A673 (cell line): Measurements from ENCODE around the gene BMPR1A. TPM values are rescaled to one million over a fixed set of nuclear protein-coding genes. Genes with fewer than 3 reads are reported as not detected.

Source experiments
- BruUV-seq: library from RNA; stranded (reverse); fragments of 400-500 nt; replicated peaks from 2 replicates; lab custom pipeline; 2021; lab: Mats Ljungman, UMichigan
- CTCF ChIA-PET: fragments of 300-600 bp; sonication (Branson Sonifier 250); formaldehyde crosslinking; loops from one replicate; lab custom pipeline; 2022; ENCODE audit warnings: antibody characterized with exemption; lab: Charles Lee
- POLR2A ChIA-PET: fragments of 300-600 bp; sonication (Branson Sonifier 250); formaldehyde crosslinking; loops from one replicate; lab custom pipeline; 2022; ENCODE audit warnings: antibody characterized with exemption; ENCODE audit not compliant: low non-redundant PET; lab: Charles Lee
- DNase-seq: peaks from one replicate; pipeline ENCODE4 v3.0.0-alpha.2; 2015; ENCODE audit warnings: low spot score
- H3K27ac ChIP-seq: fragments of 200-600 bp; sonication (generic); 2 replicates; pipeline ENCODE4 v1.5.1; 2016; ENCODE audit warnings: mixed run types, low read depth, mild to moderate bottlenecking, mixed read lengths, antibody characterized with exemption, low read length; ENCODE audit not compliant: poor library complexity, severe bottlenecking
- H3K27me3 ChIP-seq: fragments of 200-600 bp; sonication (generic); replicated peaks from 2 replicates; pipeline ENCODE4 v1.6.1; 2017; ENCODE audit warnings: mixed run types, low read depth, mild to moderate bottlenecking, mixed read lengths, antibody characterized with exemption, low read length; ENCODE audit not compliant: insufficient read depth, poor library complexity
- H3K36me3 ChIP-seq: fragments of 200-600 bp; sonication (generic); 2 replicates; pipeline ENCODE4 v1.6.1; 2016; ENCODE audit warnings: mixed run types, mild to moderate bottlenecking, mixed read lengths, antibody characterized with exemption, low read length; ENCODE audit not compliant: insufficient read depth, poor library complexity, severe bottlenecking
- H3K4me1 ChIP-seq: fragments of 200-600 bp; sonication (generic); 2 replicates; pipeline ENCODE4 v1.6.1; 2017; ENCODE audit warnings: mixed run types, mild to moderate bottlenecking, mixed read lengths, antibody characterized with exemption, low read length; ENCODE audit not compliant: insufficient read depth, poor library complexity, severe bottlenecking
- H3K4me3 ChIP-seq: fragments of 200-600 bp; sonication (generic); 2 replicates; pipeline ENCODE4 v1.5.1; 2016; ENCODE audit warnings: low read depth, mixed run types, mild to moderate bottlenecking, mixed read lengths, low read length; ENCODE audit not compliant: poor library complexity, severe bottlenecking
- H3K9me3 ChIP-seq: fragments of 200-600 bp; sonication (generic); 2 replicates; pipeline ENCODE4 v1.6.1; 2016; ENCODE audit warnings: mixed run types, low read depth, mild to moderate bottlenecking, mixed read lengths, antibody characterized with exemption, low read length; ENCODE audit not compliant: poor library complexity, severe bottlenecking
- EZH2 ChIP-seq: fragments of 200-600 bp; sonication (generic); IDR thresholded peaks from 2 replicates; pipeline ENCODE4 v1.6.1; 2017; ENCODE audit warnings: borderline replicate concordance, low read depth, mild to moderate bottlenecking, mixed read lengths, antibody characterized with exemption, low read length; ENCODE audit not compliant: poor library complexity, severe bottlenecking
- intact Hi-C: fragments of 100-400 bp; cut with micrococcal nuclease; formaldehyde crosslinking; loops from one replicate; pipeline ENCODE4 v1.10.0; 2022; ENCODE audit not compliant: unreplicated experiment
- total RNA-seq: library from RNA; stranded (reverse); gene quantifications from 2 replicates; pipeline ENCODE4 v1.2.3, GENCODE V29; 2021
- TF ChIP-seq, protein P1 (sequence below): fragments of 300-800, 200-600 bp; sonication (generic); conservative IDR thresholded peaks from 2 replicates; pipeline ENCODE4 v1.5.1; 2017; ENCODE audit warnings: low read depth, mild to moderate bottlenecking, antibody characterized with exemption, low read length, moderate library complexity, mixed read lengths

BMPR1A gene
- total RNA-seq, 1 experiment from 2014 or later, result 136 TPM

DNA sequence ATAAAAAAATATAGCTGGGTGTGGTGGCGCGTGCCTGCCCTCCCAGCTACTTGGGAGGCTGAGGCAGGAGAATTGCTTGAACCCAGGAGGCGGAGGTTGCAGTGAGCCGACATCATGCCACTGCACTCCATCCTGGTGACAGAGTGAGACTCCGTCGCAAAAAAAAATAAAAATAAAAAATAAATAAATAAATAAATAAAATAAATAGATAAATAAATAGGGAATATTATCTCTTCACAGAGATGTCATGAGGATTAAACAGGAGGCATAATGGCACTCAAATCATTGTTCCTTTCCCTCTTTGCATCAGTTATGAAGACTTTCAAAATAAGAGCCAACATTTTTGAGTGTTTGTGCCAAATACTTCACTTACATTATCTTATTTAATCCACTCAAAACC, 32.0 kb upstream of the BMPR1A start:
- intact Hi-C loops, result loop anchor here (2.0 kb wide), 1 partner anchor 28 kb away; no protein-coding TSS in a partner anchor
- Histone ChIP-seq H3K27me3 (no peaks in the 10 kb centered on the region), H3K27ac (no peak overlapping the region), H3K4me3 (no peak overlapping the region), H3K36me3 (no peaks in the 10 kb centered on the region), H3K9me3 (no peaks in the 10 kb centered on the region), H3K4me1 (no peaks in the 10 kb centered on the region)
- TF ChIP-seq EZH2, result no peak
- TF ChIP-seq, protein P1, sequence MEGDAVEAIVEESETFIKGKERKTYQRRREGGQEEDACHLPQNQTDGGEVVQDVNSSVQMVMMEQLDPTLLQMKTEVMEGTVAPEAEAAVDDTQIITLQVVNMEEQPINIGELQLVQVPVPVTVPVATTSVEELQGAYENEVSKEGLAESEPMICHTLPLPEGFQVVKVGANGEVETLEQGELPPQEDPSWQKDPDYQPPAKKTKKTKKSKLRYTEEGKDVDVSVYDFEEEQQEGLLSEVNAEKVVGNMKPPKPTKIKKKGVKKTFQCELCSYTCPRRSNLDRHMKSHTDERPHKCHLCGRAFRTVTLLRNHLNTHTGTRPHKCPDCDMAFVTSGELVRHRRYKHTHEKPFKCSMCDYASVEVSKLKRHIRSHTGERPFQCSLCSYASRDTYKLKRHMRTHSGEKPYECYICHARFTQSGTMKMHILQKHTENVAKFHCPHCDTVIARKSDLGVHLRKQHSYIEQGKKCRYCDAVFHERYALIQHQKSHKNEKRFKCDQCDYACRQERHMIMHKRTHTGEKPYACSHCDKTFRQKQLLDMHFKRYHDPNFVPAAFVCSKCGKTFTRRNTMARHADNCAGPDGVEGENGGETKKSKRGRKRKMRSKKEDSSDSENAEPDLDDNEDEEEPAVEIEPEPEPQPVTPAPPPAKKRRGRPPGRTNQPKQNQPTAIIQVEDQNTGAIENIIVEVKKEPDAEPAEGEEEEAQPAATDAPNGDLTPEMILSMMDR, result no peak
- no peak for DNase-seq
- ChIA-PET POLR2A (no interaction called here), CTCF (no interaction called here)
- BruUV-seq, result no TSS peak

DNA sequence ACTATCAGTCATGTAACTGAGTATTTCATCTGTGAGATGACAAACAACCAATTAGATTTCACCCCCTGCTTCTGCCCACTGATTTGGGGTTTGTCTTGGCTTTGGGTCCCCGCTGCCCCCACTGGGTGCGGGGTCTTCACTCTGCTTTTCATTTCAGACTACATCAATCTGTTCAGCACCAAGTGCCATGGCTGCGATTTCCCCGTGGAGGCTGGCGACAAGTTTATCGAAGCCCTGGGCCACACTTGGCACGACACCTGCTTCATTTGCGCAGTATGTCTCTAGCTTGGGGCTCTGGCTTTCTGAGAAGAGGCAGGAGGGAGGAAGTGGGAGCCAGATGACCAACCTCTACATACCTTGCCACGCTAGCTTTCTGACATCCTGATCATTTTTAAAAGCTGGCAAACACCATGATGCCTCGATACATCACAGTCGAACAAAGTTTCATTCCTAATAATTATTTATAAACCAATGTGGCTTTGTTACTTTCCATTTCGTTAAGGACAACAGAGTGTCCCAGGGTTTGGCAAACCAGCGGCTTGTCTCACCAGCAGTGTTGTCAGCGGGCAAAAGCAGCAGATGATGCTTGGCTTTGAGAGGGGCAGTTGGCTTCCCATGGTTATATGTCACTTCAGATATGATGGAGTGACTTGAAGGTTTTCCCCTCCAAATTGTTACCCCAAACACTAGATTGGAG, 30.3 kb upstream of the BMPR1A start:
- DNase-seq, result no peak
- no TSS peak for BruUV-seq
- no peaks in the 10 kb centered on the region for H3K27me3 ChIP-seq
- TF ChIP-seq, protein P1, result no peak
- no peak for TF ChIP-seq EZH2
- intact Hi-C loops, result loop anchor here (2.0 kb wide), 1 partner anchor 29 kb away; no protein-coding TSS in a partner anchor
- H3K36me3 ChIP-seq, result no peaks in the 10 kb centered on the region
- no peak overlapping the region for H3K4me3 ChIP-seq
- ChIA-PET POLR2A (no interaction called here), CTCF (no interaction called here)
- no peak overlapping the region for H3K27ac ChIP-seq
- no peaks in the 10 kb centered on the region for H3K9me3 ChIP-seq
- no peaks in the 10 kb centered on the region for H3K4me1 ChIP-seq

DNA sequence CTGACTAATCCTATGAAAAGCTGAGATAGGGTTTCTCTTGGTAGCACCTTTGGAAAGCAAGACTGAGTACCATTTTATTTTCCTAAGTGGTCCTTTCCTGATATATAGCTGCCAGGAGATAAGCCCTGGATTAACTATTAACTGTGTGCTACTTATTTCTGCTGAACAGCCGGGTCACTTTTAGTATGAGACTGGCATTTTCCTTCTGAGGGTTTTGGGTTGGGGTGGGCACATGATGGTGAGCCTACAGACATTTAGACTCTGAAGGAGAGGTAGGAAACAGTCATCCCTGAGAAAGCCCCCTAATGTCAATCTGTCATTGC, 29.8 kb upstream of the BMPR1A start:
- ChIA-PET CTCF (no interaction called here), POLR2A (no interaction called here)
- TF ChIP-seq EZH2, result no peak
- TF ChIP-seq, protein P1, result no peak
- intact Hi-C loops, result no loop called here
- no peaks in the 10 kb centered on the region for H3K9me3 ChIP-seq
- H3K36me3 ChIP-seq, result no peaks in the 10 kb centered on the region
- no peaks in the 10 kb centered on the region for H3K4me1 ChIP-seq
- no peaks in the 10 kb centered on the region for H3K27me3 ChIP-seq
- no peak overlapping the region for H3K4me3 ChIP-seq
- DNase-seq, result no peak
- H3K27ac ChIP-seq, result no peak overlapping the region
- no TSS peak for BruUV-seq
